ENCODE data around the gene TTLL3. TPM values are rescaled to one million over a fixed set of nuclear protein-coding genes. Genes with fewer than 3 reads are reported as not detected.

TTLL3 gene
- total RNA-seq, 3 donors from 2014 or later (not counting 1 experiment from before 2014, with no cell fraction given): 133 to 137 (median 136) TPM

DNA sequence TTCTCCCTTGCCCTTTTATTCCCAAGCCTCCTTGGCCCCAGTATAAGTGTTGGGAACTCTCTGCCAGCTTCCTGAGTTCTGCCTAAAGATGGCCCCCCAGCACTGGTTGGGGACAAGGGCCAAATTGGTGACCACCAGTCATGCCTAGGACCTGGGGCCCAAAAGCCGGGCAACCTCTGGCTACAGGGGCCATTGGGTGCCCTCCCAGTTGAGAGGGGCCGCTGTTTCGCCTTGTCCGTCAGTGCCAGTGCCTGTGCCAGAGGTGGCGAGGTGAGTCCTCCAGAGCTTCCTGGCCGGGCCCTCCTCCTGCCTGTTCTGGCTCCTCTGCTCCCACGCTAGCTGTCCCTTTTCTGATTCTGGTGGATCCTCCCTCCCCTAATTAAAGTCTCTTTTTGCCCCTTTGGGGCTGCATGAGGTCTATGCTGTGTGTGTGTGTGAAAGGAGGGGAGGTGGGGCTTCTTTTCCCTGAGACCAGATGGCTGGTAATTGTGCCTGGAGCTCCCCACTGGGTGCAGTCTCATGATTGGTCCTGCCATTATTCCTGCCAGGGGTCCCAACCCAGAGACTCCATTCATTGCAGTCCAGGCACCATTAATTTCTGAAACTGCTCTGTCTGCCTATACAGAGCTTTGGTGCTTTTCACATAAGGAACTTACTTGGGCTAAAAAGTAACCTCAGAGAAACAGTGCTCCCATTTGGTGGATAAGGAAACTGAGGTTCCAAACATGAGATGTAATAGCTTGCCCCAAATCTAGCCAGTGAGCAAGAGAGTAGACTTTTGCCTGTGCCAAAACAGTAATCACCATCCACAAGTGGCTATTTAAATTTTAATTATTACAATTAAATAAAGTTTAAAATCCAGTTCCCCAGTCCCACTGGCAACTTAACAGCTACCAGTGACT lies 3.1 kb upstream of the TTLL3 start:
- Histone ChIP-seq H3K36me3 (ENCODE audit: control insufficient read depth, insufficient read depth, low read length) (peaks cover 44% of the 10 kb centered on the region), H3K27me3 (ENCODE audit: control insufficient read depth, insufficient read depth, low read length) (no peaks in the 10 kb centered on the region), H3K27ac (ENCODE audit: low read length) (no peak overlapping the region), H3K9me3 (ENCODE audit: control insufficient read depth, insufficient read depth, low read length) (no peaks in the 10 kb centered on the region), H3K4me1 (ENCODE audit: control insufficient read depth, insufficient read depth, low read length) (peaks cover 31% of the 10 kb centered on the region), H3K4me3 (ENCODE audit: low read length) (no peak overlapping the region)
- no peaks in the 10 kb centered on the region for H3K9me3 Mint-ChIP-seq
- ATAC-seq (no peak), DNase-seq (no peak)
- H3K4me1 Mint-ChIP-seq: peaks cover 46 to 73% of the 10 kb centered on the region in 2 donors
- 99% methylated on average over 7 of the region's 7 CpGs for whole genome bisulfite sequencing (ENCODE audit: insufficient coverage)
- intact Hi-C loops (cut with micrococcal nuclease): loop anchor here (5.0 kb wide), 1 partner anchor 55 kb away; no protein-coding TSS in a partner anchor
- TF ChIP-seq, protein P1, sequence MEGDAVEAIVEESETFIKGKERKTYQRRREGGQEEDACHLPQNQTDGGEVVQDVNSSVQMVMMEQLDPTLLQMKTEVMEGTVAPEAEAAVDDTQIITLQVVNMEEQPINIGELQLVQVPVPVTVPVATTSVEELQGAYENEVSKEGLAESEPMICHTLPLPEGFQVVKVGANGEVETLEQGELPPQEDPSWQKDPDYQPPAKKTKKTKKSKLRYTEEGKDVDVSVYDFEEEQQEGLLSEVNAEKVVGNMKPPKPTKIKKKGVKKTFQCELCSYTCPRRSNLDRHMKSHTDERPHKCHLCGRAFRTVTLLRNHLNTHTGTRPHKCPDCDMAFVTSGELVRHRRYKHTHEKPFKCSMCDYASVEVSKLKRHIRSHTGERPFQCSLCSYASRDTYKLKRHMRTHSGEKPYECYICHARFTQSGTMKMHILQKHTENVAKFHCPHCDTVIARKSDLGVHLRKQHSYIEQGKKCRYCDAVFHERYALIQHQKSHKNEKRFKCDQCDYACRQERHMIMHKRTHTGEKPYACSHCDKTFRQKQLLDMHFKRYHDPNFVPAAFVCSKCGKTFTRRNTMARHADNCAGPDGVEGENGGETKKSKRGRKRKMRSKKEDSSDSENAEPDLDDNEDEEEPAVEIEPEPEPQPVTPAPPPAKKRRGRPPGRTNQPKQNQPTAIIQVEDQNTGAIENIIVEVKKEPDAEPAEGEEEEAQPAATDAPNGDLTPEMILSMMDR (IDR thresholded peaks at IDR 0.05): no peak
- peak overlapping the region; percentile 93 for H3K27ac Mint-ChIP-seq
- H3K27me3 Mint-ChIP-seq (ENCODE audit: low read depth in 2 of 2): no peaks in the 10 kb centered on the region
- H3K4me3 Mint-ChIP-seq: no peak overlapping the region
- H3K36me3 Mint-ChIP-seq: peaks cover 16% of the 10 kb centered on the region

DNA sequence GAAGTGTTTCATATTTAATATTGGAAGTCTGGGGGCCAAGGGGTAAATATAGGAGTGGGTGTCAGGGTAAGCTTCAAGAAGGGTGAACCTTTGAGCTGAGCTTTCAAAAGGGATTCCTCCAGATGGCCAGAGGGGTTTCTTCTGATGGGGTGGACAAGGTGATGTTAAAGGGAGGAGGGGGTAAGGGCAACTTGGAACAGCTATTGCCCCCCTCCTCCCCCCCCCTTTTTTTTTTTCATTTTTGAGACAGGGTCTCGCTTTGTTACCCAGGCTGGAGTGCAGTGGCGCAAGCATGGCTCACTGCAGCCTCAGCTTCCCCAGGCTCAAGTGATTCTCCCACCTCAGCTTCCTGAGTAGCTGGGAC lies 2.1 kb upstream of the TTLL3 start:
- Histone ChIP-seq H3K27ac (ENCODE audit: low read length) (peak overlapping the region; percentile 56), H3K36me3 (ENCODE audit: control insufficient read depth, insufficient read depth, low read length) (peaks cover 41% of the 10 kb centered on the region), H3K4me1 (ENCODE audit: control insufficient read depth, insufficient read depth, low read length) (peaks cover 31% of the 10 kb centered on the region), H3K27me3 (ENCODE audit: control insufficient read depth, insufficient read depth, low read length) (no peaks in the 10 kb centered on the region), H3K9me3 (ENCODE audit: control insufficient read depth, insufficient read depth, low read length) (no peaks in the 10 kb centered on the region), H3K4me3 (ENCODE audit: low read length) (no peak overlapping the region)
- no peak for DNase-seq
- no peaks in the 10 kb centered on the region for H3K27me3 Mint-ChIP-seq (ENCODE audit: low read depth in 2 of 2)
- H3K4me3 Mint-ChIP-seq: peak overlapping the region; percentile 90
- 24% methylated on average over 2 of the region's 2 CpGs for WGBS (ENCODE audit: insufficient coverage)
- no peak for ATAC-seq
- H3K27ac Mint-ChIP-seq: peak overlapping the region; percentile 93
- intact Hi-C loops (cut with micrococcal nuclease): loop anchor here (2.0 to 5.0 kb wide), 2 partner anchors 15 to 56 kb away; partner anchors contain the start of genes ARPC4 and TADA3
- peaks cover 15% of the 10 kb centered on the region for H3K36me3 Mint-ChIP-seq
- peaks cover 46 to 72% of the 10 kb centered on the region in 2 donors for H3K4me1 Mint-ChIP-seq
- TF ChIP-seq, protein P1 (IDR thresholded peaks at IDR 0.05): no peak
- H3K9me3 Mint-ChIP-seq: no peaks in the 10 kb centered on the region

DNA sequence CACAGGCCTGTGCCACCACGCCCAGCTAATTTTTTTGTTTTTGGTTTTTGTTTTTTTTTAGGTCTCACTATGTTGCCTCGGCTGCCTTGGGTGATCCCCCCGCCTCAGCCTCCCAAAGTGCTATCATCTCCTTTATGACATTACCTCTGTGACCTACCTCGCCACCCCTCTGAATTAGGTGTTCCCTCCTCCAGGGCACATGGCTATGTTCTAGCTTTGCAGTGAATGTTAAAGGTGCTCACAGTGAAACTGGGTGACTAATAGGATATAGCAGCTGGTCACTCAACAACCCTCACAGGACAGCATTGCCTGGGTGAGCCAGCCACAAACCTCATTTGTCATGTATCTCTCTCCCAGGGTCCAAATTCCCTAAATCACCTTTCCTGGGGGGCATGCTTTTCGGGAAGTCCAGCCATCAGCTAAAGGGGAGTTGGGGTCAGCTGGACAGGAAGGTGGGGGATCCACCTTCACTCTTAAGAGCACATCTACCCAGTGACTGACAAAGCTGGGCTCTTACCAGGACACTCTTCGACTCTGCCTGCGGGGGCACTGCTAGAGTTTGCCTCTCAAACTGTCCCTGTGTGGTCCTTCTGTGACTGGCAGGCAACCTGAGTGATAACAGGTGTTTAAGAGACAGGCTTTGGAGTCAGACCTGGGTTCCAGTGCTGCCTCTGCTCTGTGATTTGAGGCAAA lies 1.6 kb upstream of the TTLL3 start:
- no peaks in the 10 kb centered on the region for H3K27me3 ChIP-seq (ENCODE audit: control insufficient read depth, insufficient read depth, low read length)
- intact Hi-C loops (cut with micrococcal nuclease): loop anchor here (2.0 to 5.0 kb wide), 2 partner anchors 16 to 56 kb away; partner anchors contain the start of genes ARPC4 and TADA3
- H3K9me3 Mint-ChIP-seq: no peaks in the 10 kb centered on the region

More for the DNA sequence above, 1.6 kb upstream of the TTLL3 start:
- no peaks in the 10 kb centered on the region for H3K9me3 ChIP-seq (ENCODE audit: control insufficient read depth, insufficient read depth, low read length)
- peaks cover 31% of the 10 kb centered on the region for H3K4me1 ChIP-seq (ENCODE audit: control insufficient read depth, insufficient read depth, low read length)
- H3K4me3 Mint-ChIP-seq: peak overlapping the region; percentile 90
- peaks cover 10% of the 10 kb centered on the region for H3K36me3 Mint-ChIP-seq
- 42% methylated on average over 6 of the region's 7 CpGs for WGBS (ENCODE audit: insufficient coverage)
- H3K36me3 ChIP-seq (ENCODE audit: control insufficient read depth, insufficient read depth, low read length): peaks cover 36% of the 10 kb centered on the region
- peak overlapping the region; percentile 93 for H3K27ac Mint-ChIP-seq
- no peak overlapping the region for H3K4me3 ChIP-seq (ENCODE audit: low read length)
- TF ChIP-seq, protein P1 (IDR thresholded peaks at IDR 0.05): no peak
- H3K4me1 Mint-ChIP-seq: peaks cover 42 to 66% of the 10 kb centered on the region in 2 donors
- H3K27ac ChIP-seq (ENCODE audit: low read length): peak overlapping the region; percentile 90
- no peaks in the 10 kb centered on the region for H3K27me3 Mint-ChIP-seq (ENCODE audit: low read depth in 2 of 2)
- ATAC-seq (peak; percentile 65 to 74 (median 65)), DNase-seq (peak; percentile 35 to 72)
